Measurements from ENCODE around the gene TRIM24.
"Not testable (repeated sequence)": the region's sequence is repeated elsewhere in the genome, so short reads cannot be mapped to it uniquely, and the experiment has no call there.

The TRIM24 gene

DNA sequence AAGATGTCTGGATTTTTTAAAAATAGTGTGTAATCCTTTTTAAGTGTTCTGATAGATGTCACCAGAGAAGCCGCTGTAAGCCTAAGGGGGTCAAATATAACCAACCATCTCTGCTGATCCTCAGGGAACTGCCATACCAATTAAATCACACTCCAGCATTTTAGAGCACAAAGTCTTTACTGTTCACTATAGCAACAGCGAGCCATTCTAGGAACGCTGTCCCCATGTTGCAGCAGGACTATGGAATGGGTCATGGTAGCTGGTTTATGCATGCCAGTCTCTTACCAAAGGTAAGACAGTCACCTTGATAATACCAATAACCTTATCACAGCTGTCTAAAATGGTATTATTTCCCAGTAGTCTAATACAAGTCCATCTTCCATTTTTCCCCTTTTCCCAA, 33.5 kb downstream of the TRIM24 start:
- no peak for DNase-seq (ENCODE audit: low read depth in 1 of 2, low spot score in 1 of 2)

- no peak for DNase-seq (ENCODE audit: low read depth in 1 of 2, low spot score in 1 of 2)
These were observed 35.4 kb downstream of the TRIM24 start for GRCh38 chr7:138495485-138495884.

DNA sequence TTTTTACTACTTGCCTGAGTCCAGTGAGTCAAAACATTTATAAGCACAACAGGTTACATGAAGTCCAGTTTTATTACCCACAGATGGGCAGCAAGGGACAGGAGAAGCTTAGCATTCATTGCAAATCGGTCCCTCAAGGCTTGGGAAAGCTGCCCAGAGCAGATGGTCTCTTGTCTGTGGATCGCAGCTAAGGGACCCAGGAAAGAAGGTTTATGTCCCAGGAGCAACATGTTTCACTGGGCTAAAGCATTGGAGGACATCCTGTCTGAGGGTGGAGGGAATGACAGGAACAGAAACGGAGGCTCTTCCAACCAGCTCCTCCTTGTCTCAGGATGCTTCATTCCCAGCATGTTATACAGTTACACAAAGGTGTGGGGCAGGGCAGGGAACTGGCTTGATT, 39.3 kb downstream of the TRIM24 start:
- no peak for DNase-seq (ENCODE audit: low read depth in 1 of 2, low spot score in 1 of 2)

DNA sequence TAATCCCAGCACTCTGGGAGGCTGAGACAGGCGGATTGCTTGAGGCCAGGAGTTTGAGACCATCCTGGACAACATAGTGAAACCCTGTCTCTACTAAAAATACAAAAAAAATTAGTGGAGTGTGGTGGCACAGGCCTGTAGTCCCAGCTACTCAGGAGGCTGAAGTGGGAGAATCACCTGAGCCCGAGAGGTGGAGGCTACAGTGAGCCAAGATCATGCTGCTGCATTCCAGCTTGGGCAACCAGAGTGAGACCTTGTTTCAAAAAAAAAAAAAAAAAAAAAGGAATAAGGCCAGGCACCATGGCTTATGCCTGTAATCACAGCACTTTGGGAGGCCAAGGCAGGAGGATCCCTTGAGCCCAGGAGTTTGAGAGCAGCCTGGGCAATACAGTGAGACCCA, 40.2 kb downstream of the TRIM24 start:
- DNase-seq (ENCODE audit: low read depth in 1 of 2, low spot score in 1 of 2): not testable (repeated sequence)

DNA sequence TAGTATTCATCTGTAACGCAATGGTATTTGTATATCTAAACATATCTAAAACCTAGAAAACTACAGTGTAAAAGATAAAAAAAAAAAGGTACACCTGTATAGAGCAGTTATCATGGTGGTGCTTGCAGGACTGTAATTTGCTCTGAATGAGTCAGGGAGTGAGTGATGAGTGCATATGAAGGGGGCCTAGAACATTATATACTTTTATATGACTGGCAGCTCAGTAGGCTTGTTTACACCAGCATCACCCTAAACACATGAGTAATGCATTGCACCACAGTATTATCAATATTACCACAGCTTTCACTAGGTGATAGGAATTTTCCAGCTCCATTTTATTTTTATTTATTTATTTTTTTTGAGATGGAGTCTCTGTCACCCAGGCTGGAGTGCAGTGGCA, 40.8 kb downstream of the TRIM24 start:
- DNase-seq (ENCODE audit: low read depth in 1 of 2, low spot score in 1 of 2): no peak

DNA sequence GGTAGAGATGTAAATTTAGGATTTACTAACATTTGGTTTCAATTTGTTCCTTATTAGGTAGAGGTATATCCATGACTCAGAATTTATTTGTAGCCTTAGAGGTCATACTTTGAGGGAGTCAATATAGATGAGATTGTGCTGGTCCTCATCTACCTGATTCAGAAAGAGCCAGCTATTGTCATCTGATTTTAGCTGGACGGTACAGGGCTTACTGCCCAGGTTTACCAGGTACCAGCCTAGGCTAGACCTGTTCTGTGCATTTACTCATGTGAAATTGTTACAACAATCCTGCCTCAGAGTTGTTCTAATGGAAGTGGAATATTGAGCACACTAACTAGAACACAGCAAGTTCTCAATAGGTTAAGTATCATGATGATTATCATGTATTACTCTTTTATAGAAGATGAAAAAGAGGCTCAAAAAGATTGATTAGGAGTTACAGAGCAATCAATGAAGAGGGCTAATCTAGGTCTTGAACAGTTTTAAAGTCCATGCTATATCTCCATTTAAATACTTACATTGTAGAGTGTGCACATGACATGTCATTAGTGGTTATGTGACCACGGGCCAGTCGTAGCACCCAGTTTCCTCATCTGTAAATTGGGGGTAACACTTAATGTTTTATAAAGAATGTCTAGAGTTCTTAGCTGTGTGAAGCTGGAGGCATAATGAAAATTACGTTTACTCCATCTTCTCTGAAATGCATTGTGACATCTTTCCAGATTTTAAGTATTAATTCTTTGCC, 42.1 kb downstream of the TRIM24 start:
- DNase-seq (ENCODE audit: low read depth in 1 of 2, low spot score in 1 of 2): no peak

DNA sequence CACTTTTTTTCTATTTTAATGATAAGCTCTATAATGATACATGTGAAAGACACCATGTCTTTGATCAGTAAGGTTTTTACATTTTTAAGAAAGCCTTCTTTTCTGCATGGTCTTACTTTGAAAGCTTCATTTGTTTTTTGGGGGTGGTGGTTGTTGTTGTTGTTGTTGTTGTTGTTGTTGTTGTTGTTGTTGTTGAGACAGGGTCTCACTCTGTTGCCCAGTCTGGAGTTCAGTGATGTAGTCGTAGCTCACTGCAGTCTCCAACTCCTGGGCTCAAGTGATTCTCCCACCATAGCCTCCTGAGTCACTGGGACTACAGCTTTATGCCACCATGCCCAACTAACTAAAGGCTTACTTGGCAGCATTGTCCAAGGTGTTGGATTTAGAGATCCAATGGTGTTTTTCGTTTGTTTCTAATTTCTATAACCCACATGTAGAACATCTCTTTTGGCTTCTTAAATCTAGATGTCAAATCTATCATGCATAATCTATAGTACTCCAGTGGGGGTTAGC, 45.4 kb downstream of the TRIM24 start:
- no peak for DNase-seq (ENCODE audit: low read depth in 1 of 2, low spot score in 1 of 2)

DNA sequence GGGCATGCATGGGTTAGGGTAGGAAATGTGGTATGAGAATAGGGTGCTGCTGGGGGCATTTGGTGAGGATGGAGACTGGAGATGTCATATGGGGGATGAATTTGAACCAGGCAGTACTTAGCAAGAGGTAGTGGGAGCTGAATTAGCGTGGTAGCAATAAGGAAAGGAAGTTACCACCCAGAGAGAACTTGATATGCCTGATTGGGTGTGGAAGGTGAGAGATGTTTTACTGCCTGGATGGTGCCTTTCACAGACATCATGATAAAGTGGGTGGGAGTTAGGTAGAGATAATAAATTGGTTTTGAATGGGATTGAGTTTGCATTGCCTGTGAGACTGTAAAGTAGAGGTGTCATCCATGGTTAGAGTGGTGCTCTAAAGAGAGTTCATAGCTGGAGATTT, 46.7 kb downstream of the TRIM24 start:
- no peak for DNase-seq (ENCODE audit: low read depth in 1 of 2, low spot score in 1 of 2)

DNA sequence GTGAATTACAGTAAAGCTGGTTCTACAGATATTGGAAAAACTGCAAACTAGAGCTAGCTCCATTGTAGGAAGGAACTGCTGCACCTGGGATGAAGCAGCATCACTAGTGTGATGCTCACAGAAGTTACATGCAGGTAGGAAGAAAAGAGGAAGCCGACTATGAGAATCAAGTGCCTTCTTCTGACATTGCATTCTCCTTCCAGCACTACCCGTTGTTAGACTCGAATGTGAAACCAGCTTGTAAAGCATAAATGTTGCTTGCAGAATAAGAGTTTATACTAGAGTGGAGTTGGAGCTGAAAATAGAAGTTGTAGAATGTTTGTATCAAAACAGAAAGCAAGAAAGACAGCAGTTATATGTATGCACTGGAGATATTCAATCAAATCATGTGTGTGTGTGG, 49.9 kb downstream of the TRIM24 start:
- DNase-seq (ENCODE audit: low read depth in 1 of 2, low spot score in 1 of 2): no peak

- no peak for DNase-seq (ENCODE audit: low read depth in 1 of 2, low spot score in 1 of 2)
These were observed 52.2 kb downstream of the TRIM24 start for GRCh38 chr7:138512092-138512858.

GRCh38 chr7:138512885-138513284, 52.8 kb downstream of the TRIM24 start:
- DNase-seq (ENCODE audit: low read depth in 1 of 2, low spot score in 1 of 2): no peak

GRCh38 chr7:138513344-138513871, 53.3 kb downstream of the TRIM24 start:
- no peak for DNase-seq (ENCODE audit: low read depth in 1 of 2, low spot score in 1 of 2)

- no peak for DNase-seq (ENCODE audit: low read depth in 1 of 2, low spot score in 1 of 2)
These were observed 54.0 kb downstream of the TRIM24 start for GRCh38 chr7:138514044-138514443.

GRCh38 chr7:138515001-138515528, 55.0 kb downstream of the TRIM24 start:
- DNase-seq (ENCODE audit: low read depth in 1 of 2, low spot score in 1 of 2): no peak

GRCh38 chr7:138519061-138519798, 59.2 kb downstream of the TRIM24 start:
- DNase-seq (ENCODE audit: low read depth in 1 of 2, low spot score in 1 of 2): no peak

GRCh38 chr7:138520742-138521141, 60.7 kb downstream of the TRIM24 start:
- DNase-seq (ENCODE audit: low read depth in 1 of 2, low spot score in 1 of 2): no peak

DNA sequence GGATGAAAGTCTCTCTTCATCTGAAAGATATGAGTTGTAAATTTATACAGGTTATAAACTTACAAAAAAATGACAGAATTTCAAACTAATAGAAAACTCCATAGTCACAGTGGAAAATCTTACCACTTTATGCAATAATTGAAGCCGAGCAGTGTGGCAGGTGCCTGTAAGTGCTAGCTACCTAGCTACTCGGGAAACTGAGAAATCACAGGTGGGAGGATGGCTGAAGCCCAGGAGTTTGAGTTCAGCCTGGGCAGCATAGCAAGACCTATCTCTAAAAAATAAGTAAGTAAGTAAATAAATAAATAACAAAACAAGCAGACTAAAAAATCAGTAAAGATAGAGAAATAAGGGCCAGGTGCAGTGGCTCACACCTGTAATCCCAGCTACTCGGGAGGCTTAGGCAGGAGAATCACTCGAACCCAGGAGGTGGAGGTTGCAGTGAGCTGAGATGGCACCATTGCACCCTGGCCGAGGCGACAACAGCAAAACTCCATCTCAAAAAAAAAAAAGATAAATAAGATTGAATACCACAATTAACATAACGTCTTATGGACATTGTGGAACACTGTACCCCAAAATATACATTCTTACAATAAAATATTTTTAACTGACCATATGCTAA, 61.9 kb downstream of the TRIM24 start:
- no peak for DNase-seq (ENCODE audit: low read depth in 1 of 2, low spot score in 1 of 2)

GRCh38 chr7:138524259-138524658, 64.2 kb downstream of the TRIM24 start:
- no peak for DNase-seq (ENCODE audit: low read depth in 1 of 2, low spot score in 1 of 2)

DNA sequence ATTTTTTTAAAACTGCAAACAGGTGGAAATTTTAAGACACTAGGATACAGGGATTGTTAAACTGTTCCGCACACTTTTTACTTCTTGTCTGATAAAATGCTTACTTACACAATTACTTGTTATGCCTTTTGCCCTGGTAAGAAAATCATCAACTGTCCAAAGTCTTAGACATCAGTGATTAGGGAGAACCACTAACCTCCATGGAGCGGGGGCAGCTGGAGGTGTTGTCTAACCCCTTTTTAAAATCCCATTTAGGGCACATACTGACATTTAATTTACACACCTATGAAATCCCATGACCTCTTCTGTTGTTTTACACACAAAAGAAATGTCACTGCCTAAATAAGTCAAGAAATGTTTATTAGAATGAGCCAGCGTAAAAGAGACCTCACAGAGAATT, 65.7 kb downstream of the TRIM24 start:
- DNase-seq (ENCODE audit: low read depth in 1 of 2, low spot score in 1 of 2): no peak

DNA sequence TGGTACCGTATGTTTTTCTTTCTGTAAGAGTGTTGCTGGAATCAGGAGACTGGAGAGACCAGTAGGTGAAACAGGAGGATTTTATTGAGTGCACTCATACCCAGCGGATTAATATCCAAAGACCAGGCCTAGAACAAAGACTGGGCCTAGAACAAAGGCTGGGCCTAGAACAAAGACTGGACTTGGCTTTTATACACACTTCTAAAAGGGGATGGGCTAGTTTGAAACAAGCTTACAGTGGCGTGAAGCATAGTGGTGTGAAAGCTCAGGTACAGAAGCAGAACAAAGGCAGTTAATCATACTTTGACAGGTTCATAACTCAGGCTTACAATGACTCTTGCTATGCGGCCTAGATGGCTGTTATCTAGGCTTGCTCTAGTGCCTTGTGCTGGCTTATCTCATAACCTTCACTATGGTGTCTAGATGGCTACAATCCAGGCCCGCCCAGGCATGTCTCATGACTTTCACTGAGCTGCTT, 67.7 kb downstream of the TRIM24 start:
- no peak for DNase-seq (ENCODE audit: low read depth in 1 of 2, low spot score in 1 of 2)

GRCh38 chr7:138536833-138537232, 76.8 kb downstream of the TRIM24 start:
- DNase-seq (ENCODE audit: low read depth in 1 of 2, low spot score in 1 of 2): not testable (repeated sequence)
